ENCODE data around the gene PIK3CD.

DNA sequence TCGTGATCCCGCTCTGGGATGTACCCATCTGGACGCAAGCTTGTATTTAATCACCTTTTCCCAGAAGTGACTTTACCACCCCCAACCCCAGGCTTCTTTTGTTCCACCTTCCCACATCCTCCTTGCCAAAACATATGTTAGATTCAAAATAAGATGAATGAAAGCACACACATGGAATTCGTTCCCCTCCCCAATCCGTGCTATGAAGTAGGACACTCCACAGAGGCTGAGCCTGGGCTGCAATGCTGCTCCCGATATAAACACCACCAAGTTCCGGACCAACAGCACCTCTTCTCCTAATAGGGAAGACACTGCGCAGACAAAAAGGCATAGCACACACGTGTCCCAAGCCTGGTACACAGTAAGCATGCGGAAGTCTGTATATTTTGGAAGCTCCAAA is 86.1 kb downstream of the PIK3CD start:
- TF ChIP-seq CTCF (IDR thresholded peaks at IDR 0.05) (no peak), POLR2A (IDR thresholded peaks at IDR 0.05) (no peak)

Data from vagina (tissue), 2 donors.